COR-L47 (cell line): ENCODE data around the gene TDG.

Experiments used
- DNase-seq: peaks from one replicate; lab custom pipeline; 2025; lab: John Stamatoyannopoulos, UW

Gene TDG

DNA sequence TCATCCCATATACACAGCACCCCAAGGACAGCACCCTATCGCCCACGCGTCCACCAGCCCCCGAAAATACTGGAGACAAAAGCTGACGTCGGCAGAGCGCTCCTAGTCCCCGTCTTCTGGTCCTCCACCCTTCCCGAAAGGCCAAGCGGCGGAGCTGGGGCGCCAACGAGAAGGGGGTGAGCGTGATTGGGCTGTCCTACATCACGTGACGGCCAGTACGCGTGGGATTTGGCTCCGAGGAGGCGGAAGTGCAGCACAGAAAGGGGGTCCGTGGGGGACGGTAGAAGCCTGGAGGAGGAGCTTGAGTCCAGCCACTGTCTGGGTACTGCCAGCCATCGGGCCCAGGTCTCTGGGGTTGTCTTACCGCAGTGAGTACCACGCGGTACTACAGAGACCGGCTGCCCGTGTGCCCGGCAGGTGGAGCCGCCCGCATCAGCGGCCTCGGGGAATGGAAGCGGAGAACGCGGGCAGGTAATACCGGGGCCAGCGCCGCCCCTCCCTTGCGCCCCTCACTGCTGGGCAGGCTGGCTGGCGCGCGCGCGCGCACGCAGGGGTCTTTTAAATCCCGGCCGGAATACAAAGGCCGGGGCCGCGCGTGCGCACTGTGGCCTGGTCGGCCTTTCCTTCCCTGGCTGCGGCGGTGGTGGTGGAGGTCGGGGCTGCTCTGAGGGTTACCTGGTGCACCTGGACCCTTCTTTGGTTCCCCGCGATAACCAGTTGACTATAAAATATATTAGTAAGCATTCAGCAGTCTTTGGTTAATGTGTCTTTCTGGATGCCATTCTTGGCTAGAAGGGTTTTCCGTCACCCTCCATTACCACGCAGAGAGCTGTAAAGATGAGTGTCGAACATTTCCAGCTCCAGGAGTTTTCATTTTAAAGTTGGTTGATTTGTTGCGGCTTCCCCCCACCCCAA, at the start of gene TDG:
TDG (plus strand) TSS at position 283 of the 915 bp plus-strand sequence; CDS start at position 449, 166 bp downstream.
- DNase-seq: peak; percentile 98

DNA sequence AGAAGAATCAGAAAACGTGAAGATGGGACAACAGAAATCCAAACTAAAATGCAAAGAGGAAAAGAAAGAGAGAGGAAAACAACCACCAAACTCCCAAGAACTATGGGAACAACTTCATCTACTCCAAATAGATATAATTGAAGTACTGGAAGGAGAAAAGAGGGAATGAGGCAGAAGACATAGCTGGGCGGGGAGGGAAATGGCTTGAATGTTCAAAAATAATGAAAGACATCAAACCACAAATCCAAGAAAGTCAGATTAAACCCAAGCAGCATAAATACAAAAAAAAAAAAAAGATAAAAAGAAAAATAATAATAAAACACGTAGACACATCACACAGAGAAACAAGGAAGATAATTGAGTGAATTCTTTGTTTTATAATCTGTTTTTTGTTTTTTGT, 47.8 kb upstream of the TDG start:
- DNase-seq: no peak

DNA sequence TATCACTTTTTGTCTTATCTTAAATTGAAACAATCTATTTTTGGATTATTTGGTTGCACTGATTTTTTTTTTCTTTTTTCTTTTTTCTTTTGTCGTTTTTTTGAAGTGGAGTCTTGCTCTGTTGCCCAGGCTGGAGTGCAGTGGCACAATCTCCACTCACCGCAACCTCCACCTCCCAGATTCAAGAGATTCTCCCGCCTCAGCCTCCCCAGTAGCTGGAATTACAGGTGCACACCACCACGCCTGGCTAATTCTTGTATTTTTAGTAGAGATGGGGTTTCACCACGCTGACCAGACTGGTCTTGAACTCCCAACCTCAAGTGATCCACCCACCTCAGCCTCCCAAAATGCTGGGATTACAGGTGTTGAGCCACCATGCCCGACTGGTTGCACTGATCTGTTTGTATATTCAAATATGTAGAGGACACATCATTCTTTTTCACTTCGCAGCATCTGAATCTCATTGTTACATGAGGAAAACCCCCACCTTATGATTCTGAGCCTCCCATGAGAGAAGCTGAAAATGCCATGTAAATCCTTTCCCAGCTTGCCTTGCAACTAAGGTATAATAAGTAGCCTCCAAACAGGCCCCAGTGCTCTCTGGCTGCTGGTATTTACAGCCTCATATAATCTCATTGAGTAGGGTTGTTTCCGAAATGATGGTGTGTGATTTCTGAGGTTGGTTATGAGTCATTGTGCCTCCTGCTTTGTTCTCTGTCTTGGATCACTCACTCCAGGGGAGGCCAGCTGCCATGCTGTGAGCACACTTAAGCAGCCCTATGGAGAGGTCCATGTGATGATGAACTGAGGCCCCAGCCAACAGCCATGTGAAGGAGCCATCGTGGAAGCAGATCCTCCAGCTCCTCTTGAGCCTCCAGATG, 40.7 kb upstream of the TDG start:
- DNase-seq: no peak

DNA sequence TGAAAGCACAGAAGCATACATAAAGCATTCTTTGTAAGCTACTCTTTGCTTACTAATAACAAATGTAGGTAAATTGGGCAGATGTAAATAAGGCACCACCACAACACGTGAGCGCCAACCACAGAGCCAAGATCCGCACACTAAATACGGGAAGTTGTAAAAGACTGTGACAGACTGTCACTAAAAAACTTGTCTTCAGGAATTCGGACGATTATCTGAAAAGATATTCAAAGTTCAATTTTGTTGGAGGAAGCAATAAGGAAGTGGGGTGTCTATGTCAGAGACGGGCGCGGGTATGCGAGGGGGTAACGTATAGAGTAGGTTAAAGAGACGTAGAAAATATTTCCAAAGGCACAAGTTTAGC, 37.0 kb upstream of the TDG start:
- DNase-seq: no peak

DNA sequence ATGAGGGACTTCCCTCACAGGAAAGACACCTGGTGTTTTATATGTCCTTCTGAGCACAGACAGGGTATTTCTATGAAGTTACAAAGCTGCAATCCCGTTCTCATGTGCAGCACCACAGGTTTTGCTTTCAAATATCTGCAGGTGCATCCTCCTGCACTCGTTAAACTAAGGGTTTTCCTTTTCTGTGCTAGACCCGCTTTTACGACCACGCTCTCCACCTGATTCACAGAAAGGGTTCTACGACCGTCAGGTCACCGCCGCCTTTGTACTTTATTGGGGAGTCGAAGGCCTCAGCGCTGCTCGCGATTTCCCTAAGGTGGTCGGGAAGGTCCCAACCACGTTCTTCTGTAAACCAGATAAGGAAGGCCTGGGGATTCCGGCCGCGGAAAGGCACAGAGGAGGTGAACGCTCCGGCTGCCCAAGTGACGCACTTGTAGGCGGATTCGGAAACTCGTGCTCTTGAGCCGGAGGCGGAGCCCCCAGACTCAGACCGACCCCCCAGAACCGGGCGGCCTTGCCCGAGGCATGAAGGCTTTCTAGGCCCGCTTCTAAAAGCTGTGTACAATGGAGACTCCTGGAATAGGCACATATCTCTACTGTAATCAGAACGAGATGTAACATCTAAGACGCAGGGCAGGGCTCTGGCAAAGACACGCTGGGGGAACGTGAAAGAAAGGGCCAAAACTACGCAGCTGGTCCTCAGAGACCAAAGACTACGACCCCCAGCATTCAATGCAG, 36.5 kb upstream of the TDG start:
- DNase-seq: peak; percentile 94

DNA sequence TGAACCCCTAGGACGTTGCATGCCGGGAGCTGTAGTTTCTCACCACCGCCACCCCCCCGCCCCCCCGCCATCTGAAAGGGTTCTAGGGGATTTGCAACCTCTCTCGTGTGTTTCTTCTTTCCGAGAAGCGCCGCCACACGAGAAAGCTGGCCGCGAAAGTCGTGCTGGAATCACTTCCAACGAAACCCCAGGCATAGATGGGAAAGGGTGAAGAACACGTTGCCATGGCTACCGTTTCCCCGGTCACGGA, 36.0 kb upstream of the TDG start:
- no peak for DNase-seq

DNA sequence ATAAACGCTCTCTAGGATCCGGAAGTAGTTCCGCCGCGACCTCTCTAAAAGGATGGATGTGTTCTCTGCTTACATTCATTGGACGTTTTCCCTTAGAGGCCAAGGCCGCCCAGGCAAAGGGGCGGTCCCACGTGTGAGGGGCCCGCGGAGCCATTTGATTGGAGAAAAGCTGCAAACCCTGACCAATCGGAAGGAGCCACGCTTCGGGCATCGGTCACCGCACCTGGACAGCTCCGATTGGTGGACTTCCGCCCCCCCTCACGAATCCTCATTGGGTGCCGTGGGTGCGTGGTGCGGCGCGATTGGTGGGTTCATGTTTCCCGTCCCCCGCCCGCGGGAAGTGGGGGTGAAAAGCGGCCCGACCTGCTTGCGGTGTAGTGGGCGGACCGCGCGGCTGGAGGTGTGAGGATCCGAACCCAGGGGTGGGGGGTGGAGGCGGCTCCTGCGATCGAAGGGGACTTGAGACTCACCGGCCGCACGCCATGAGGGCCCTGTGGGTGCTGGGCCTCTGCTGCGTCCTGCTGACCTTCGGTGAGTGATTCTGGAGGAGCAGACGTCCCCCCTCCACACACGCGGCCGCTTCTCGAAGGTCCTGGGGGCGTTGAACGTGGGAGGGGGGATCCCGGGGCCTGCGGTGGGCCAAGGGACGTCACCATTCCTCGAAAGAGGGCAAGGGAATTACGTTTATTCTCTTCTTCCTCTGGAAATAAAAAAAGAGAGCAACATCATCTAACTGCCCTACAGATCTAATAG, 35.5 kb upstream of the TDG start, which contains the start of gene HSP90B1:
HSP90B1 (plus strand) TSS at position 377 of the 753 bp plus-strand sequence; CDS start at position 483, 106 bp downstream.
- peak; percentile 100 for DNase-seq

DNA sequence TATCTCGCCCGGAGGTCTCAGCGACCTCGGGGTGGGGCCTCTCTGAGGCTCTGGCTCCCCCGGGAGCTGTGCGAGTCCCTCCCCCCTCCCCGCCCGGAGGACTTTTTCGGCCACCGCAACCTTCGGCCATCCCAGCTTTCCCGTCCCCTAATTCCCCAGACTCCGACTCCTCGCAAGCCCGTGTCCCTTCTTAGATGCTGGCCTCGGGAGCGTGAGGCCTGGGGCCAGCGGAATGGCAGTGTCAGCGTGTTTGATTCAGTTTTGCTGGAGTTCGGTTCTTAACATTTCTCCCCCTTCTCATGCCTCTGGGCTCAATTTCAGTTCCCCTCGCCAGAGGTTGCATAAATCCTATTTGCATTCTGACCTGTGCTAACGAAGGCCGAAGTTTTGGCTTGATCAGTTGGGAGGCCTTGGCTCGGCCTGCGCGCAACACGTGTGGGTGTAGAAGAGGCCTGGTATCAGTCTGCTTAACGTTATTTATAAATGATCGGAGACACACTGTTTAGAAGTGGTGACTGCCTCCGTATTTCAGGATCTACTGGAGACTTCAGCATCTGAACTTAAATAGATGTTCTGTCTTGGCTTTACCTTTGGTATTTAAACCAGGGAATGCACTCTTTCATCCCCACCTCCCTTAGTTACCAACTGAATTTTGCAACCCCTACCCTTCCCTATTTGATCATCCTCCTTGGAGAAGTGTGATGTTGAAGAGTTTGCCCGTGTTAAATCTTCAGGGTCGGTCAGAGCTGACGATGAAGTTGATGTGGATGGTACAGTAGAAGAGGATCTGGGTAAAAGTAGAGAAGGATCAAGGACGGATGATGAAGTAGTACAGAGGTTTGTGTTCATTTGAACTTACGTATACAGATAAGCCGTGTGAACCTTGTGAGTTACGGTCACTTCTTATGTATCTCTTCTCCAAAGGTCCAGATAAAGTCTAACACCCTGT, 34.6 kb upstream of the TDG start:
- no peak for DNase-seq

DNA sequence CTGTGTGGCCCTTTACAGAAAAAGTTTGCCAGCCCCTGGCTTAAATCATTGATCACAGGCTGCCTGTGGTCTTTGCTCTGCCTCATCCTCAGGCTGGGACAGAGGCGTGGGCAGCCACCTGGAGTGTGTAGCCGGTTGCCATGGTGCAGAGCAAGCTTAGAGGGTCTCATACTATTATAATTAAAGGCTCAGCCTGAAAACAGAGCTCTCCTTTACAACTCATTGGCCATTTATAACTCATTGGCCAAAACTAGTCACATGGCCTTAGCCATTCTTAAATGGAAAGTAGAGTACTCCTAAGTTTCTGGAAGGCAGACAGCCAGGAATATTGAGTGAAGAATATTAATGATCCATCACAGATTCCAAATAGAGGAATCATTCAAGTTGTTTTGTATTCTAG, 32.4 kb upstream of the TDG start:
- DNase-seq: no peak

DNA sequence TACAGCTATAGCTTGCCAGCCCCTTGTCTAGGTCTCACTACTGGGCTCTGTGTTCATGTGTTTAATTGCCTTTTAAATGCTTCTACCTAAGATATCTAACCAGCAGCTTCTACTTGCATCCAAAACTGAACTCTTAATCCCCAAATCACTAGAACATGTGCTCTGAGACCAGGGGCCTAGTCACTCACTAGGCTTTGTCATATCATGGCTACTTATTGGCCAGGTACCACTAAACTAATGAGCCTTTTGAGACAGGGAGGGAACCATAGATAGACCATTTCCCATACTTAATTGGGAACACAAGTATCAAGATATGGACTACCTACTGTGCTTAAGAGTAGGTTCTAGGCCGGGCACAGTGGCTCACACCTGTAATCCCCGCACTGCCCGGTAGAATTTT, 29.0 kb upstream of the TDG start:
- DNase-seq: no peak

DNA sequence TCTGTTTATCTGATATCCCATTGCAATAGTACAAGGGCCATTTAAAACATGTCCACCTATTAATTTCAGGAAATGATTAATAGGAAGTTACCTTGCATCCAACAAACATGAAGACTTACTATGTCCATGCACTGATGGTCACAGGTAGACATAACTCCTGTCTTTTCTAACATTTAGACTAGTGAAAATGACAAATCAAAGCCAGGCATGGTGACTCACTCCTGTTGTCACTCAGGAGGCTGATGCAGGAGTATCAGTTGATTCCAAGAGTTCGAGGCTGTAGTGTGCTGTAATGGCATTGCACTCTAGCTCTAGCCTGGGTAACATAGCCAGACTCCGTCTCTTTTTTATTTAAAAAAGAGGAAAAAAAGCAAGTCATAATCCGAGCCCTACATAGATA, 20.7 kb upstream of the TDG start:
- DNase-seq: no peak

DNA sequence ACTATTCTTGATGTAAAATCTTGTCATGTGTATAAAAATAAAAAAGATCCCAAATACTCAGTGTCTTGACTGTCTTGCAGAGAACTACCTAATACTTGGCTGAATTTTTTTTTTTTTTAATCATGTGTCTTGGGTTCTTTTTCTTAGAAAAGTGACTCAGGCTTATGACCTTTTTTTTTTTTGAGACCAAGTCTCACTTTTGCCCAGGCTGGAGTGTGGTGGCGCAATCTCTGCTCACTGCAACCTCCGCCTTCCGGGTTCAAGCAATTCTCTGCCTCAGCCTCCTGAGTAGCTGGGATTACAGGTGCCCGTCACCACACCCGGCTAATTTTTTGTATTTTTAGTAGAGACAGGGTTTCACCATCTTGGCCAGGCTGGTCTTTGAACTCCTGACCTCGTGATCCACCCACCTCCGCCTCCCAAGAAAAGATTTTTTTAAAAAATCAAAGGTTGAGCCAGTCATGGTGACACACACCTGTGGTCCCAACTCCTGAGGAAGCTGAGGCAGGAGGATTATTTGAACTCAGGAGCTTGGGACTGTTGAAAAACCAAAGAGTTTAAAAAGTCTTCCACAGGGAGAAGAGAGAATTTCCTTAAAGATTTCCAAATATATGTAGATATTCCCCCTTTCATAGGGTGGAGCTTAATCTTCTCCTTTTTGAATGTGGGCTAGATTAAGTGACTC, 17.7 kb upstream of the TDG start:
- no peak for DNase-seq

DNA sequence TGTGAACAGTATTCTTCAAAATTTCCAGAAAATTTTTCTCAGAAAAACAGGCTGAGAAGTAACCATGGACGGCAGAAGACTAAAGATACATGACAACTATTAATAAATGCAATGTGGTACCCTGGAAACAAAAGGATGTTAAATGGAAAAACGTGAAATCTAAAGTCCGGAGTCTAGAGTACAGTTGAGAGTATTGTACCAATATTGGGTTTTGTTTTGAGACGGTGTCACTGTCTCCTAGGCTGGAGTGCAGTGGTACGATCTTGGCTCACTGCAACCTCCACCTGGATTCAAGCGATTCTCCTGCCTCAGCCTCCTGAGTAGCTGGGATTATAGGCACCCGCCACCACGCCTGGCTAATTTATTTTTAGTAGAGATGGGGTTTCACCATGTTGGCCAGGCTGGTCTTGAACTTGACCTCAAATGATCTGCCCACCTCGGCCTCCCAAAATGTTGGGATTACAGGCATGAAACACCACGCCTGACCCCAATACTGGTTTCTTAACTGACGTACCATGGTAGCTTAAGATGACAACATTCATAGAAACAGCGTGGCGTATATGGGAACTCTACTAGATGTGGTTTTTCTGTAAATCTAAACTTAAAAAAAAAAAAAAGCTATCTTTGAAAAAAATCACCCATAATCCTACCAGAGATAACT, 16.8 kb upstream of the TDG start:
- DNase-seq: no peak

DNA sequence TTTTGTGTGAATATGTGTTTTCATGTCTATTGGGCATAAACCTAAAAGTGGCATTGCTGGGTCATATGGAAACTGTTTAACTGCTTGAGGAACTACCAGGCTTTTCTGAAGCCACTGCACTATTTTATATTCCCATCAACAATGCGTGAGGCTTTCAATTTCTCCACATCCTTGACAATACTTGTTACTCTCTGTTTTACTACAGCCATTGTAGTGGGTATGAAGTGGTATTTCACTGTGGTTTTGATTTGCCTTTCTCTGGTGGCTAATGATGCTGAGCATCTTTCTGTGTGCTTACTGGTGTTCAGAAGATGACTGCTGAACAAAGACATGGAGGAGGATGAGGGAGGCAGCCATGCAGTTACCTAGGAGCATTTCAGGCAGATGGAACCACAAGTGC, 13.2 kb upstream of the TDG start:
- no peak for DNase-seq

DNA sequence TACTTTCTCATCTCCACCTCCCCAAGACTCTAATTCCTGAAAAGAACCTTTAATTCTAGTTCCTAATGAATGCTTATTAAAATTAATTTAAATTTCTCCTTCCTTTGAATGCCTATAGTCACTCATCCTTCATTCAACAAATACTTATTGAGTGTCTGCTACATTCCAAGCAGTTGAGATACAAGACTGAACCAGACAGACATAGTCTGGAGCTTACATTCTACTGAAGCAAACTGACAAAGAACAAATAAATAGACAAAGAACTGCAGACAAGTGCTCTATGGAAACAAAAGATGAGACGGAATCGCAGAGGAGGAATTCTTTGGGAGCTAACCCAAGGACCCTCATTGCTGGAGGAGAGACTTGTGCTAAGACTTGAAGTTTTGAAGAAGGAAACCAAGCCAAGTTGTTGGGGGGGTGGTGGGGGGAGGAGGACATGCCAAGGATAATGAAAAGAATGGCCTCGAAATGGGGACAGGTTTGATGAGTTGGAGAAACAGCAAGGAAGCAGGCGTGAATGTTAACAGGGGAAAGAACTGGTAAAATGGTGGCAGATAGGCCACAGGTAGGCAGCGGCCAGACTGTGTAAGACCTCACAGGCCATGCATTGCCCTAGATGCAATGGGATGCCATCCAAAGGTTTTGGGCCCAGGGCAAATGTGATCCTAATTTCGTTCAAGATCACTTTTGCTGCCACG, 9.7 kb upstream of the TDG start:
- DNase-seq: no peak

DNA sequence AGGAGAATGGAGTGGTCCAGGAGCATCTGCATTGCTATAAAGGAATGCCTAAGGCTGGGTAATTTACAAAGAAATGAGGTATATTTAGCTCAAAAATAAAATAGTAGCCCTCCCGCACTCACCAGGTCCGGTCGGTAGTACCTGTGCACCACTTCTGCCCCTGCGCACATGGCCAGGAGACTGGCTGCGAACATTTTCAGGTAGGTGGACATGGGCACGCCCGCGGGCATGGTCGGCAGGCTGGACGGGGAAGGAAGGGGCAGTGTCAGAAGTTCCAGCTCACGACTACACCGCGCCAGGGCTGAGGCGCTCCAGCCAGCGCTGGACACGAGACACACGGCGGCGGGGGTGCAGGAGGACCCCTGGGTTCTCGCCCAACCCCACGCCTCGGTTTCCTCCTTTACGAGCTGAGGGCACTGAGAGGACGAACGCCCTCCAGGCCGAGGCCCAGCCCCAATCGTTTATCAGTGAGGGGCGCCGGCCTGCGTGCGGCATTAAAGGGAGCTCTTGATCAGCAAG, 9.1 kb upstream of the TDG start:
- no peak for DNase-seq

DNA sequence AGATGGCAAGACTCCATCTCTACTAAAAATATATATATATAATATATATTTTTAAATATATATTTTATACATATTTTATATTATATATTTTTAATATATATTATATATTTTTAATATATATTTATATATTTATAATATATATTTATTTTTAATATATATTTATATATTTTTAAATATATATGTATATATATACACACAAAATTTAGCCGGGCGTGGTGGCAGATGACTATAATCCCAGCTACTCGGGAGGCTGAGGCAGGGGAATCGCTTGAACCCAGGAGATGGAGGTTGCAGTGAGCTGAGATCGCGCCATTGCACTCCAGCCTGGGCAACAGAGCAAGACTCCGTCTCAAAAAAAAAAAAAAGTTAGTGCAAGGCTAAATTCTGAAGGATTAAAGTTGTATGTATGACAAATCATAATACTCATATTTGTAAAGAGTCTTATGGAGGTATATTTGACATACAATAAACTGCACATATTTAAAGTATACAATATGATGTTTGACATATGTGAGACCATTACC, 7.7 kb upstream of the TDG start:
- DNase-seq: no peak

DNA sequence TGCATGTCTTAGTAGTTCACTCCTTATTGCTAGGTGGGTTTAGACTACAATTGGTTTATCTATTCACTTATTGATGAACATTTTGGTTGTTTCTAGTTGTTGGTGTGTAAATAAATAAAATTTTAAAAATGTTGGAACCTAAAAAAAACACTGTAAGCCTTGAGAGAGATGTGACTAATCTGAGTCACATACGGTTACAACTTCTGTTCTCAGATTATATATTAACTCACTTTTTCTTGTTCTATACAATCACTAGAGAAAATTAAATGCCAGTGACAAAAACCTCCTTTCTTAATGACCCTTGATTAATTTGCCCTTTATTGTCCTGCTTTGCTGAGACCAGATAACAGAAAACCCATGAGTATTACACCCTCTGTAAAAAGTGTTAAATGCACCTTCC, 7.1 kb upstream of the TDG start:
- DNase-seq: no peak
